GM18870 (cell line): ENCODE data around the gene IL15.

Source experiments
- ATAC-seq: cut with Tn5 transposase; IDR thresholded peaks from one replicate; pipeline ENCODE4 v1.9.1; 2021; ENCODE audit warnings: moderate library complexity; ENCODE audit not compliant: unreplicated experiment

IL15 gene

DNA sequence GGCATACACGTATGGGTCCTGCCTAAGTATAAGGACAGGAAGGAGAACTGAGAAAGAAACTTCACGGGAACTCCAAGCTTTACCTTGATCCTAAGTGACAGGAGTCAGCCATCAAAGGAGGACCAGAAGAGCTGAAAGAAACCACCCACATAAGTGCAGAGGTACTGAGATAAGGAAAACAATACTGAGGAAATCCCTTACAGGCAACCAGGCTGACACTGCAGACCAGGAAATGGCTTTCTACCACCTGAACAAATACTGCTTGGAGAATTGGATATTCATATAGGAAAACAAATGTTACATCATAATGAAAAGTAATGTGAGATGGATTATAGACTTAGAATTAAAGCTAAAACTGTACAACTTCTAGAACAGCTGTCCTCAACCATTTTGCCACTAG lies 127.0 kb downstream of the IL15 start:
- ATAC-seq, result no peak

DNA sequence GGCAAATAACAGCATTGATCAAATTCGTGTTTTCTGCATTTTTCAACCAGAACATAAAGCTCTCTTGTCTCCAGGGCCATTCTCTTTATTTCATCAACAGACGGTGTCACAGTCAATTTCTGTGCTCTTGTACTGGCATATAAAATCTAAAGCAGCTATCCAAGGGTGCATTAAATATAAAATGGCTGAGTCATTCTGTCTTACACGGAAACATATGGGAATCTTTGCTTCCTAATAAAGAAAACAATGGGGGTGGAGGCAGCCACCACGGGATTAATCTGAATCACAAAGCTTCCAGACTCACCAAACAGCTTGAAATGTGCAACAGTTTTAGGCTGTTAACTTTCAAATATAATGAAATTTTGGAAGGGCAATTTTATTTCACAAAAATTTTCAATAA lies 132.6 kb downstream of the IL15 start:
- no peak for ATAC-seq

DNA sequence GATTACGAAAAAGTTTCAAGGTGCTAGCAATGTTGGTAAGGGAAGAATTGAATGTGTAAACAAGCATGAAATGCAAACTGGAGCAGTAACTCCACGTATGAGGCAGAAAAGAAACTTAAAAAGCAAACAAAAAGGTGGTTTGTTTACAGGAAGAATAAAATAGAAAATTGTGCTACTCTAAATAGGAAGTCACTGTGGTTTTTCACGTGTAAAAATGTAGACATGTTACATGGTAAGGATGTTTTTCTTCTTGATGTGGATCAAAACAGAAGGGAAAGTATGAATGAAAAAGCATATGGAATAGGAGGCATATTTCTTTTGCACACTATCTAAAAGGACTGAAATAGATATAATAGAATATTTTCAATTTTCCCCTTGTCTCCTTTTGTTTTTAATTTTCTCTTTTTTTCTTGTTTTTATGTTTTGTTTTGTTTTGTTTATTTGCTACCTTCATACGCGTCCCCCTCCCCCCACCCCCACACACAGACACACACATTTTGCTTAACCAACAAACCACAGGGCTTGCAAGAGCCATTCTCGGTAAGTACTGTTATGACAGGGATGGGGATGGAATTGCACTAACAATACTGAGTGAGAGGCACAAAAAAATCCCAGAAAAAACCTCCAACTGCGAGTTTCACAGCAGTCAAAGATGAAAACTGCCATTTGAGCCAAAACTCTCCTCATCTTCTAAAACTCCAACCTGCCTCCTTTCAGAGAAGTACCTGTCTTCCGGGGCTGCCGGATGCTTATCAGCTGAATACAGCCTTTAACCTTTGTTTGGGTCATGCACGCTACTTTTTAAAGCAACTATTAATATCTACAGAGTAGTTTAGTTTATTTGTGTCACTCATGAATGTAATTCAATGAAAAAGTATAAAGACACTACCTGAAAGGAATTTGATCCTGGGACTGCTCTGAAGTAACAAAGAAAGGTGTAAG lies 135.8 kb downstream of the IL15 start:
- ATAC-seq, result peak; percentile 91

DNA sequence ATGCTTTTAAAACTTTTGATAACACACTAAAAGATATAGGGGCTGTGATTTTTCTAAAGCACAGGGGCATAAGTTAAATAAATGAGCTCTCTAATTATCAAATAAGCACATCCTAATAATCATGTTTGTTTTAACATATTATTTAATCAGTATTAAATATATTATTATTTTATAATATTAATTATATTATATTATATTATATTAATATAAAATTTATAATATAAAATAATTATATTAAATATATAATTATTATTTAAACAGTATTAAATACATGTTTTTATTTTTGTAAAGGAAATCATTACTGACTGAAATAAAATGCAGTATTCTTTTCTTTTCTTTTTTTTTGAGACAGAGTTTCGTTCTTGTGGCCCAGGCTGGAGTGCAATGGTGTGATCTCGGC lies 136.5 kb downstream of the IL15 start:
- no peak for ATAC-seq

DNA sequence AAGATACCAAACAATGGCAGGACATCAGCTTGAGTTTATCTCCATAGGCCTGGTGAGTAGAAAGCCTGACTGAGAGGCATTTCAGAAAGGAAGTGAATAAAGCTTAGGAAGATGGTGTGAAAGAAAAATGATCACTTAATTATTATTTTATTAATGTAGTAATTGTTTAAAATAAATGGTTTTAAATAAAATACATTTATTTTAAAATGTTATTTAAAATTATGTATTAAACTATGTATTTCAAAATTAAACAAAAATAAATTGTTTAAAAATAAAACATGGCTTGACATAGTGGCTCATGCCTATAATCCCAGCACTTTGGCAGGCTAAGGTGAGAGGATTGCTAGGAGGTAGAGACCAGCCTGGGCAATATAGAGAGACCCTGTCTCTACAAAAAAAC lies 145.8 kb downstream of the IL15 start:
- ATAC-seq, result no peak
